Astrocyte (in vitro differentiated cells and primary cell): ENCODE results near the gene NEURL2.

Source experiments
- CTCF ChIP-seq: IDR thresholded peaks from 2 replicates; pipeline ENCODE4 v1.5.1; 2011; ENCODE audit warnings: low read depth, mild to moderate bottlenecking, inconsistent platforms, low read length, moderate library complexity; ENCODE audit not compliant: insufficient read depth
- EZH2 ChIP-seq: IDR thresholded peaks from 2 replicates; pipeline ENCODE4 v1.6.1; 2012; ENCODE audit warnings: mild to moderate bottlenecking, low read length, inconsistent platforms; ENCODE audit not compliant: insufficient read depth

DNA sequence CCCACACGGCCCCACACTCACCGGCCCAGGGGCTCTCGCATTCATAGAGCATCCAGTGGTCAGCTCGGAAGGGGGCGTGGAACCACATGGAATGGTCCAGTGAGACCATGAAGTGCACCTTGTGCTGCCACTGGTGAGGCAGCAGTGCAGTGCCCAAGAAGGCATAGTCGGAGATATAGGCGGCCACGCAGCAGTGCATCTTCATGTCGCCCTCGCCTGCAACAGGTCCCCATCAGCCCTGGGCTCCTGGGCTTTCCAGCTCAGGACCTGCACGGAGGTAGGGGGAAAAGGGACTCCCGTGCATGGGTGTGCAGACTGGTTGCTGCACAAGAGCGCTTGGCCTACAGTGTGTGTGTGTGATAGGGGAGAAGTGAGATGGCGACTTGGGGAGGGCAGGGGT lies 47.5 kb downstream of the NEURL2 start:
- TF ChIP-seq EZH2 (no peak), CTCF (no peak)
